Measurements from ENCODE around the gene PLA2G4E.

DNA sequence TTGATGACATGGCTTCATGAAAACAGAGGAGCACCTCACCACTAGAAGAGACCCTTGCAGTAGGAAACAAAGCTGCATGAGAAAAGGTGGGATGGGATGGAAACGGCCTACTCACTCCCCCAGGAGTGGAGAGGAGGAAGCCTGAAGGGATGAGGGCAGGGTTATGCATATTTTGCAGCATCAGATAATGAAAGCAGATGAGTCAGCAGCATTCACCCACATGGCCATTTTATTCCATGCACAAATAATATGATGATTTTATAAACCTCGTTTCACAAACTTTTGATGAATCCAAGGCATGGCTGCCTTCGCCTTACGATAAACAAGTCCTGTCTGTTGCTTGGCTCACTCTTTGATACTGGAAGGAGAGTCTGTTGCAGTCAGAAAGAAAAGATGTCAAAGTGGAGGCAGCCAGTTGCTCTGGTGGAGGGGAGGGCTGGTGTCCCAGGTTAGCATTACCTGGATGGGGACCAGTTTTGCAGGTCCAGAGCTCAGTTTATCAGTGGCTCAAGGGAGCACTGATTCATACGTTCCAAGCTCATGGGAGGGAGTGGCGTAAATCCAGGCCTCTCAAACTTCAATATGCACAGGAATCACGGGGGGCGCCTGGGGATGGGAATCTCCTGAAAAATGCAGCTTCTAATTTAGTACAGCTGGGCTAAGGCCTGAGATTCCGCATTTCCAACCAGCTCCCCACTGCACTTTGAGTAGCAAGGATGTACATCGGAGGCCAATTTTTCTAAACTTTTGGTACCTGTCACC is 39.3 kb downstream of the PLA2G4E start:
- TF ChIP-seq POLR2A (IDR thresholded peaks at IDR 0.05) (no peak), CTCF (IDR thresholded peaks at IDR 0.05) (no peak)

Data from esophagus squamous epithelium (tissue), 4 donors.